HG03469 (cell line): ENCODE results near the gene SLC38A4.
"Not testable (repeated sequence)": the region's sequence is repeated elsewhere in the genome, so short reads cannot be mapped to it uniquely, and the experiment has no call there.

Source experiments
- ATAC-seq: cut with Tn5 transposase; IDR thresholded peaks from one replicate; pipeline ENCODE4 v1.9.1; 2021; ENCODE audit warnings: mild to moderate bottlenecking, moderate library complexity, moderate number of reproducible peaks; ENCODE audit not compliant: unreplicated experiment

Gene SLC38A4, protein sequence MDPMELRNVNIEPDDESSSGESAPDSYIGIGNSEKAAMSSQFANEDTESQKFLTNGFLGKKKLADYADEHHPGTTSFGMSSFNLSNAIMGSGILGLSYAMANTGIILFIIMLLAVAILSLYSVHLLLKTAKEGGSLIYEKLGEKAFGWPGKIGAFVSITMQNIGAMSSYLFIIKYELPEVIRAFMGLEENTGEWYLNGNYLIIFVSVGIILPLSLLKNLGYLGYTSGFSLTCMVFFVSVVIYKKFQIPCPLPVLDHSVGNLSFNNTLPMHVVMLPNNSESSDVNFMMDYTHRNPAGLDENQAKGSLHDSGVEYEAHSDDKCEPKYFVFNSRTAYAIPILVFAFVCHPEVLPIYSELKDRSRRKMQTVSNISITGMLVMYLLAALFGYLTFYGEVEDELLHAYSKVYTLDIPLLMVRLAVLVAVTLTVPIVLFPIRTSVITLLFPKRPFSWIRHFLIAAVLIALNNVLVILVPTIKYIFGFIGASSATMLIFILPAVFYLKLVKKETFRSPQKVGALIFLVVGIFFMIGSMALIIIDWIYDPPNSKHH

DNA sequence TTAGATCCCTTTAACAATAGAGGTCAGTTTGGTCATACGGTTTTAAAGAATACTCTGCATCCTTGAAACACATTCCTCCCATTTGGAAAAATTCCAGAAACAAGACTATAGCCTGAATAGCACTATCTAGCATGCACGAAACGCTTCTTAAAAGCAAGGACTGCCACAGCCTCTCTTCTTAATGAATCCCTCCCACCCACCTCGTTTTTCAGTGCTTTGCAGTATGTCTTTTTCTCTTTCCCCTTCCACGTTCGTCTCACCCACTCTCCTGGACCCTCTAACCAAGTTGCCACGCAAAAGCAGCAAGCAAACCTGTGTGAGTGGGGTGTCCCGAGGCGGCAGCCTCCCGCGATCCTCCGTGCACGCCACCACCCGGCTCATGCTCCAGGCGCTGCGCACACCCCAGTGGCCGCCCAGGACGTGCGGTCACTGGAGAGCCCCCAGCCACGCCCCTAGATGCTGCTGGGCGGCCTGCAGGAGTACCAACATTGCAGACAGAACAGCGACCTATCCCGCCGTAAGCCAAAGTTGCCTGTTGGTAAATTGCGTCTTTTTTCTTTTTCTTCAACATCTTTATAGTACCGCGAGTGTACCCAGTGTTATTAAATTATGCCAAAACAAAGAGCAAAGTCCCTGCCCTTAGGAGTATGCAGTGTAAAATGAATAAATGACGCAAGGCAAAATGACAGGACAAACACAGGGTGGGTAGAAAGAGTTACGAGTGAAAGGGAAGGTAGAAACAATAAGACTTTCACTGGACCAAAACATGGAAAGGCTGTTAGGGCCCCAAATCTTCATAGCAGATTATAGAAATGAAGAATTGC, at the start of gene SLC38A4:
SLC38A4 (minus strand) TSS at position 407 of the 824 bp plus-strand sequence. CDS start 32,926 bp downstream, outside the sequence.
- no peak for ATAC-seq

DNA sequence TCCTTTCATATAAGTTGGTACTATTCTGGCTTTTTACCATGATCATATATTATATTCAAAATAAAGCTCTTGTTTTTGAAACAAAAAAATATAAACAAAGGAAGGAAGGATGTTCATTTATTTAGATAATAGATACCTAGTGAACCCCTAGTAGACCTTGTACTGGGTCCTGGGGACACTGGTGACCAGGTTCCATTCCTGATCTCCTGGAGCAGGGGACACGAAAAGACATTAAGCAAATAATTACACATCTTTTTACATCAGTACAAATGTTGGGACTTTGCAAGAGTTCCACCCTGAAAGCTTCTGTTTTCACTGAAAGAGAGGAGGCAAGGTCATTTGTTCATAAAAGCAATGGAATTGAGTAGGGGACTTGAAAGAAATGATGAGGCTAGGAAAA, 49.3 kb upstream of the SLC38A4 start:
- no peak for ATAC-seq

- ATAC-seq: no peak
Measured at GRCh38 chr12:46874642-46875041, 48.8 kb upstream of the SLC38A4 start.

GRCh38 chr12:46872135-46872534, 46.3 kb upstream of the SLC38A4 start:
- ATAC-seq: no peak

DNA sequence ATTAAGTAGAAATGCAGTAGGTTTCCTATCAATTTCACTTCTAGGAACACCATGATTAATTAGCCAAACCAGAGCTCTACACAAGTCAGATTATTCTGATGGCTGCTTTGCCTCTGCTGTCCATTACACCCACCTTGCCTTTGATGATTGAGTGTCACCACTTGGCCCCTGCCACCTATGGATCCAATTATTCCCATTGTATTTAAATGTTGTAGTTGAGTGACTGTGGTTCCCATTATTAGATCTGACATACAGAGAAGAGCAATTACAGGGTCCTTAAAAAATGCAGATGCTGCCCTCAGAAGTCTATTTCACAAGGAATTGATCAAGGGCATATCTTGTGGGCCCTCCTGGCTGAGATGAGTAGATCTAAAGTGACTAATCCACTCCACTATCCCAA, 39.5 kb upstream of the SLC38A4 start:
- no peak for ATAC-seq

DNA sequence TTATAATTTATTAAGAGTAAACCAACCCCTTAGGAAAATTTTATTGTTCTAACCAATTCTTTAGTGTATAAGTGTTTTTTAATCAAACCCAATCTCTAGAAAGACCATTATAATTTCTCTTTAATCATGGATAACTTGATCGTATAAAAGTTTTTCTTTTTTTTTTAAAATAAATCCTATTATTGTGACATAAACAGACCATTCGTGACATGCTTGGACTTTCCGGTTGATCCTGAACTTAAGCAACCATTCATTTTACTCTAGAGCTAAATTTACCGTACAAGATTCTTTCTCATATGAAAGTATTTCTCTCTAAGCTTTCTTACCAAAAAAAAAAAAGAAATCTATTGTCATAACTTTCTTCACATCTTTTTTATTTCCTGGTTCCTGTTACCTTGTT, 32.6 kb upstream of the SLC38A4 start:
- no peak for ATAC-seq

DNA sequence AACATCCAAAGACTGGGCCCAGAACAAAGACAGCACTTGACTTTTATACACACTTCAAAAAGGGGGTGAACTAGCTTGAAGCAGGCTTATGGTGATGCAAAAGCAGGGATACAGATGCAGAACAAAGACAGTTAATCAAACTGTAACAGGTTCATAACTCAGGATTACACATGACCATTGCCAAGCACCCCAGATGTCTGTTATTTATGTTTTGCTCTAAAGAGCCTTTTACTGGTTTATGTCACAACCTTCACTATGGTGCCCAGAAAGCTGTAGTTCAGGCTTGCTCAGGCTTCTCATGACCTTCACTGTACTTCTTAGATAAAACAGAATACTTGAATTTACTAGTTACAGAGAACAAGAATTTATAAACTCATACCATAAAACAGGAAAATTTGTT, 31.7 kb upstream of the SLC38A4 start:
- no peak for ATAC-seq

DNA sequence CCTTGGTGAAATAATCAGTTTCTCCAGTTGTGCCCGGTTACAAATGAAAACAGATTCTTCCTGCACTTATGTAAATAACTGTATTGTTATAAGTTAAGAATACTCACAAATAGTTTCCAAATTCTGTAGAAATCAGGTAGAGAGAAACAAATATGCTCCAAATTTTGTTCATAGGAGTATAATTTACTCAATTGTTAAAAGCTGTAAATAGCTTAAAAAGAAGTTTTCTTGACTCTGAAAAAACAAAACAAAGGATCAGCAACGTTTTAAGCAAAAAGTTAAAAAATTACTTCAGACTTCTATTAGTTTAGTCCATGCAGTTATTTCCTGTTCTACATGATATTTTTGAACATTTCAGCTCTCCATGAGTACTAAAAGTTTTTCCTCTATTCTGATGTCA, 30.0 kb upstream of the SLC38A4 start:
- ATAC-seq: no peak

DNA sequence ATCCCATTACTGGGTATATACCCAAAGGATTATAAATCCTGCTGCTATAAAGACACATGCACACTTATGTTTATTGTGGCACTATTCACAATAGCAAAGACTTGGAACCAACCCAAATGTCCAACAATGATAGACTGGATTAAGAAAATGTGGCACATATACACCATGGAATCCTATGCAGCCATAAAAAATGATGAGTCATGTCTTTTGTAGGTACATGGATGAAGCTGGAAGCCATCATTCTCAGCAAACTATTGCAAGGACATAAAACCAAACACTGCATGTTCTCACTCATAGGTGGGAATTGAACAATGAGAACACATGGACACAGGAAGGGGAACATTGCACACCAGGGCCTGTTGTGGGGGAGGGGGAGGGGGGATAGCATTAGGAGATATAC, 28.4 kb upstream of the SLC38A4 start:
- ATAC-seq: not testable (repeated sequence)

DNA sequence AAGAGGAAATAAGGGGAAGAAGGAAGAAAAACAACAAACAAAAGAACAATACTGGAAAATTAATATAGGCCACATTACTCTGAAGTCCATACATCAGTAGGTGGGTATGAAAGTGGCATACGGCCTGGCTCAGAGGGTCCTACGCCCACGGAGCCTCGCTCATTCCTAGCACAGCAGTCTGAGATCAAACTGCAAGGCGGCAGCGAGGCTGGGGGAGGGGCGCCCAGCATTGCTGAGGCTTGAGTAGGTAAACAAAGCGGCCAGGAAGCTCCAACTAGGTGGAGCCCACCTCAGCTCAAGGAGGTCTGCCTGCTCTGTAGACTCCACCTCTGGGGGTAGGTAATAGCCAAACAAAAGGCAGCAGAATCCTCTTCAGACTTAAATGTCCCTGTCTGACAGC, 23.0 kb upstream of the SLC38A4 start:
- ATAC-seq: not testable (repeated sequence)

DNA sequence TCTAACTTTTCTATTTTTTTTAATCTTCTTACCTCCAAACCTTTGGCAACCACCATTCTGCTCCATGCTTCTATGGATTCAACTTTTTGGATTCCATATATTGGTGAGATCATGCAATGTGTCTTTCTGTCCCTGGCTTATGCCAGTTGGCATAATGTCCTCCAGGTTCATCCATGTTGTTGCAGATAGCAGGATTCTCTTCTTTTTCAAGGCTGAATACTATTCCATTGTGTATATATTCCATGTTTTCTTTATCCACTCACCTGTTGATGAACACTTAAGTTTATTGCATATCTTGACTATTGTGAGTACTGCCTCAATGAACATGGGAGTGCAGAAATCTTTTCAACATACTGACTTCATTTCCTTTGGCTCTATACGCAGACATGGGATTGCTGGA, 21.2 kb upstream of the SLC38A4 start:
- no peak for ATAC-seq

DNA sequence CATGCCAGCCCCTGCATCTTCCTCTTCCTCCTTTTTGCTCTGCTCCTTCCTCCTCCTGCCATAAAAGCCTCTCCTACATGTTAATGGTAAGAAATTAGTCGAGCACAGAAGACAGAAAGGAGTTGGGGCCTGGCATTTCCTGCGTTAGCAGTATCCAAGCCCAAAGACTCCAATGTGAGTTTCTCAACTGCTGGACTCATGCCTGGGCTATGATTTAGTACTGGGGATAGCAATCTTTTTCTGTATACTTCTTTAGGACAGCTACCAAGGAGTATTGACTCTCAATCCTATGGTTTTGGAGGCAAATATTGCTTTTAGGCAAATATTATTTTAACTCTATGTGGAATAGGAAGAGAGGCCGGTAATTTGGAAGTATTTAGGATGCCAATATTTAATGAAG, 18.0 kb upstream of the SLC38A4 start:
- ATAC-seq: no peak

- no peak for ATAC-seq
Measured at GRCh38 chr12:46841891-46842290, 16.1 kb upstream of the SLC38A4 start.

DNA sequence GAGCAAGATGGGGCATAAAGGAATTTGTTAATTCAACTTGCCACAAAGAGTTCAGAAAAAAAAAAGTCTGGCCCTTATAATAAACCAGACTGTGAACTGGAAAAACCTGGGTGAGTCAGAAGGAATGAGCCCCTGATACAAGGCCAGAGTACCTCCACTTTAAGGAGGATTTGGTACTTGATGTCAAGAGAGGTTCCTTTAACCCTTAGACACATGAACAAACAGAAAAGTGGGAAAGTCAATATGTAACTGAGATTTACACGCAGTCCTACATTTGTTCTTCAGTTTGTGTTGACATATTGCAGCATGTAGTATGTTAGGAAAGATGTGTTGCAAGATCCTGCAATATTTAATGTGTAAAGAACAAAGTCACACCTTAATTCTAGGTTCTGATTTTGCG, 14.2 kb upstream of the SLC38A4 start:
- ATAC-seq: no peak

GRCh38 chr12:46839232-46839631, 13.4 kb upstream of the SLC38A4 start:
- no peak for ATAC-seq

DNA sequence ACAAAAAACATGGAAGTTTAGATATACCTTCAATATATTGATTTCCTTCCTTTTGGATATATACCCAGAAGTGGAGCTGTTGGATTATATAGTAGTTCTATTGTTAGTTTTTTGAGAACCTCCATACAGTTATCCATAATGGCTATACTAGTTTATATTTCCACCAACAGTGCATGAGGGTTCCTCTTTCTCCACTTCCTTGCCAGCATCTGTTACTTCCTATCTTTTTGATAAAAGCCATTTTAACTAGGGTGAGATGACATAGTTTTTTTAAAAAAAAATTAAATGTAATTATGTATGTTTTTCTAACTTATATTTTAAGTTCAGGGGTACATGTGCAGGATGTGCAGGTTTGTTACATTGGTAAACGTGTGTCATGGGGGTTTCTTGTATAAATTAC, 10.0 kb upstream of the SLC38A4 start:
- no peak for ATAC-seq

DNA sequence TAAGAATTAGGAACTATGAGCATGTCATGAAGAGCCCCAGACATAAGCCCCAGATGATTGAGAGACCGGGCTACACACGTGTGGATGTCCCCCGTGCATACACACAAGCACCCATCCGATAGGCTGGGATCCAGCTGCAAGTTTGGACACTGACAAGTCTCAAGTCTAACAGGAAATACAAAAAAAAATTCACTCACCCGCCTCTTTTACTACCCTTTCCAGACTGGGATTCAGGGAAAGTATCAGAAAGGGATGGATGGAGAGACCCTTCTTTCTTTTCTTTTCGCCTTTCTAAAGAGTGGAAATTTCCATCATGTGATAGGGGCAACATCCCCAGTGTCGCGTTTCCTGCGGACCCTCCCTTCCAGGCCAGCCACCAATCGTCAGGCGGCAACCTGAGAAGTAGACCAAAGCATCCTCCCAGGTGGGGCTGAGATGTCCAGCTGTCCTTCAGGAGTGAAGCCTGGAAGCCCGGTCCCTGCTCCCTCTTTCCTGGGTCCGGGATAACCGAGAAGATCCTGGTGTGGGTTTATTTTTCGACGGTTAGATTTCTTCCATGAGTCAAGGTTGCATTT, 6.4 kb upstream of the SLC38A4 start:
- ATAC-seq: no peak

DNA sequence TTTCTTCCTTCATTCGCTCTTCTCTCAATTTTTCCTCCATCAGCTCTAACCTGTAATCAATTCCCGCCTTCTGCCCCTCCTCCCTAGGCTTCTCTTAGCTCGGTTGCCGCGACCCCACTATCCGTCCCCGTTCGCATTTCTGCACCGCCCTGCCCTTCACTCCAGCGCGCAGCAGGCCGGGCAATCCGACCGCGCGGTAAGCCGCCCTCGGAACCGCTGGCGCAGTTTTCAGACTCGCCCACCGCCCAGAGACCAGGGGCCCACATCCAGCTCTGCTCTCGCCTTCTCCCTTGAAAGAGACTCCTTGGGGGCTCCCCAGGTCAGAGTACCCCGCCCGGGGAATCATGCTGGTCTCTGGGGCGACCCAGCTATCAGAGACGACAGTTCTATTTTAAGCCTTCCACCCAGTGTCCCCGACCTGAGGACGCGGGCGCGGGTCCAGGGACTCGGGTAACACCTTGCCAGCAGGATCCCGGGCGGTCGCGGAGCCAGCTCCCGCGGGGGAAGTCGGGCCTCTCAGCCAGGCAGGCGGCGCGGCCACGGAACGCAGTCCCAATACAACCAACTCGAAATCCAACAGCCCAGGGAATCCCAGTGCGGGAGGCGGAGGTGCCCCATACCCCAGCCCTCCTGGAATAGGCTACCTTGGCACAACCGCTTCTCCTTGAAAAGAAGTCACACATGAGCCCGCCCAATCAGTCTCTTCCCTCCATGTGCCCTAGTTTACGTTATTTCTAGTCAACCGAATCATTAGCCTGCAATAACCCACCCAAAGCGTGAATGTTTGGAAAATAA, 5.7 kb upstream of the SLC38A4 start:
- ATAC-seq: no peak

DNA sequence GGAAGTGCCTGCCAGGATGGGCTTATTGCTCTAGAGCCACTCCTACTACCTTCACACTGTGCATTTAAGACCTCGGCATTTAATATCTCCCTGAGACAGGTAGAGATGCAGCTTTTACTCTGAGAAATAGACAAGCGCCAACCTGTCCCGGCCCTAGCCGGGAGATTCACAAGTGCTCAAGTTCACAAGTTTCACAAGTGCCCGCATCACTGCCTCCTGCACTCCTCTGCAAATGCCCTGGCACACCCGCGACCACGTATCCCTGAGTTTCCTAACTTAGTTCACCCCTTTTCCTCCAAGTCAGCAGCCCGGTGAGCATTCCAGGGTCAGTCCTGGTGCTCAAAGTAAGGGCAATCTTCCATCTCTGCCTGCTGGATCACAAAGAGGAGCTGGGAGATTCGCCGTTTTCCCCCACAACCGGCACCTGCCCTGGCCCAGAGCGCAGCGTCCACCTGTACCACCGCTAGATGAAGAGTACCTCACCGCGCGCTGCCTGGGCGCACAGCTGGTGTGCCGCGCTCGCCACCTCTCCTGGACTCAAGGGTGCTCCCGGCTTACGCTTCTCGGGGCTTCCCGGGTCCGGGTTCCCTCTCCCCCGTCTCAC, 5.0 kb upstream of the SLC38A4 start:
- ATAC-seq: no peak

DNA sequence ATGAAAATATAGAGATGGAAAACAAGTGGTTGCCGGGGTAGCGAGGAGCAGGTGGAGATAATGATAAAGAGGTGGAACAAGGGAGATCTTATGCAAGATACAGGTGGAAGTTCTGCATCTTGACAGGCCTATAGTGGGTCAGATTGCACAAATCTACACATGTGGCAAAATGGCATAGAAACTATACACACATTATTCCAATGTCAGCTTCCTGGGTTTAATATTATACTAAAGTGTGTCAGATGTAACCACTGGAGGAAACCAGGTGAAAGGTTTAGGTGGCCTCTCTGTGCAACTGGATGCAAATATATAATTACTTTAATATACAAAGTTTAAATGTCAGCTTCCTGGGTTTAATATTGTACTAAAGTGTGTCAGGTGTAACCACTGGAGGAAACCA, 1.1 kb downstream of the SLC38A4 start:
- ATAC-seq: no peak
